ENCODE measurements around the gene TTL. TPM values are rescaled to one million over a fixed set of nuclear protein-coding genes. Genes with fewer than 3 reads are reported as not detected.
A peak's percentile ranks its signal among the peaks of the same experiment; 100 is the strongest.
"Not testable (repeated sequence)": the region's sequence is repeated elsewhere in the genome, so short reads cannot be mapped to it uniquely, and the experiment has no call there.

TTL gene
- total and polyA plus RNA-seq, 5 donors: 12.5 to 41.9 (median 38.7) TPM

DNA sequence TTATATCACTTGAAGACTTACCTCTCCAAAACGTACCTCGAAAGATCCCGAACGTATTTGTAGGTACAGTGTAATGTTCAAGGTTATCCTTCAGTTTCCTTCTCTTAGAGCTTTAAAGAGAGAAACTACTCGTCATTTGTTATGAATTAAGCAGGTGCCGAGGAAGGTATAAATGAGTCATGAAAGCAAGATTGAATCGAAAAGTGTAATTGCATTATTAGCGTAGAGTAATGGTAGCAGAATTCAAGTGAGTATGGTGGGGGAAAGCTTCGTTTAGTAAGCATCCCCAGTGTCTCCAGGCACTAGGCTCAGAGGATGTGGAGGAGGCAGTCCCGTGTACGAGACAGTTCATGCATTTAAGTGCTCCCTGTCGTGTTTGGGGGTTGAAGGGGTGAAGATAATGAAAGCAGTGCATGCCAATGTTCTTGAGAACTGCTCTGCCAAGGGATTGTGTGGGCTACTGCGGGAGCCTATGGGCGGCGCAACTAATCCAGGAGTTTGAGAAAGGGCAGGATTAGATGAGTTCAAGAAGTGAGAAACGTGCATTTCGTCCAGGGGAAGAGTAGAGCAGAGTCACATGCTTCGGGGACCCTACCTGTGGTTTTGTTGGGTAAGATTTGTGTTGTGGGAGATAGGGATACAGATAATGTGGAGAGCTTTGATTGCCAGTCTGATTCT, 61.2 kb downstream of the TTL start:
- H3K27me3 ChIP-seq (ENCODE audit: control insufficient read depth, insufficient read depth): no peaks in the 10 kb centered on the region
- intact Hi-C loops (cut with DNase I): no loop called here
- no peaks in the 10 kb centered on the region for H3K9me3 ChIP-seq (ENCODE audit: control insufficient read depth, low read length)
- peak overlapping the region; percentile 77 for H3K4me3 ChIP-seq (ENCODE audit: low read length)
- WGBS: 11% methylated on average over 18 of the region's 18 CpGs
- DNase-seq (no peak), ATAC-seq (no peak)
- no peak overlapping the region for H3K27ac ChIP-seq (ENCODE audit: low read length)
- peaks cover 2% of the 10 kb centered on the region for H3K4me1 ChIP-seq (ENCODE audit: control insufficient read depth, insufficient read depth, low read length)

DNA sequence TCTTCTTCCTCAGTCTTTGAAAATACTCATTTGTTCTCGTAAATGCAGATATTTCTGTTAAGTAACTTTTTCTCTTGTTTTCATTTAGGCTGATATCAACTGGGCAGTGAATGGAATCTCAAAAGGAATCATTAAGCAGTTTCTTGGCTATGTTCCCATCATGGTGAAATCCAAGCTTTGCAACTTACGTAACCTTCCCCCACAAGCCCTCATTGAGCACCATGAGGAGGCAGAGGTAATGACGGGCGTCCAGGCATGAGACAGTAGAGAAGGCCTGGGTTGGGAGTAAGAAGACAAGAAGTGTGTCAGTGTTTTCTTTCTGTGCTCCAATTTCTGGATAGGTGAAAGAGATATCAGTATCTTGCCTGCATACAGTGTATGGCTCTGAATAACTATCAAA, 65.4 kb downstream of the TTL start:
- H3K9me3 ChIP-seq (ENCODE audit: control insufficient read depth, low read length): no peaks in the 10 kb centered on the region
- peaks cover 2% of the 10 kb centered on the region for H3K4me1 ChIP-seq (ENCODE audit: control insufficient read depth, insufficient read depth, low read length)
- no peaks in the 10 kb centered on the region for H3K27me3 ChIP-seq (ENCODE audit: control insufficient read depth, insufficient read depth)
- intact Hi-C loops (cut with DNase I): no loop called here
- H3K27ac ChIP-seq (ENCODE audit: low read length): no peak overlapping the region
- no peak overlapping the region for H3K4me3 ChIP-seq (ENCODE audit: low read length)
- DNase-seq (no peak), ATAC-seq (no peak)
- WGBS: 84% methylated on average over 4 of the region's 4 CpGs

- H3K4me1 ChIP-seq (ENCODE audit: control insufficient read depth, insufficient read depth, low read length): no peaks in the 10 kb centered on the region
- H3K27me3 ChIP-seq (ENCODE audit: control insufficient read depth, insufficient read depth): no peaks in the 10 kb centered on the region
- WGBS: 94% methylated on average over 2 of the region's 2 CpGs
- intact Hi-C loops (cut with DNase I): no loop called here
- H3K4me3 ChIP-seq (ENCODE audit: low read length): no peak overlapping the region
- ATAC-seq (no peak), DNase-seq (no peak)
- no peak overlapping the region for H3K27ac ChIP-seq (ENCODE audit: low read length)
- no peaks in the 10 kb centered on the region for H3K9me3 ChIP-seq (ENCODE audit: control insufficient read depth, low read length)
Measured at GRCh38 chr2:112548980-112549379, 67.0 kb downstream of the TTL start.

DNA sequence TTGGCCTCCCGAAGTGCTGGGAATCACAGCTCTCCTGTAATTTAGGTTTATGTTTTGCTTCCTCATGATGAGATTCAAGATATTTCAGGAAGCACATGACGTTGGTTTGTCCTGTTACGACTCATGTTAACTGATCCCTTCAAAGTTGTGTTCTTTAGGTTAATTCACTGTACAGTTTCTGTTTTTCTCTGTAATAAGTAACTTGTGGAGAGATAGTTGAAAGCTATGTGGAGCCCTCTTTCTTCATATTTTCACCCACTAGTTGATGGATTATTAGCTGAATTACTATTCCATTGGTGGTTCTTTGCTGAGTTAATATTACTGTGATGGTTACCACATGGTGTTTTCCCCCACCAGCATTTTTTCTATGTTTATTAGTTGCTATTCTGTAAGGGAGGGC, 84.1 kb downstream of the TTL start:
- no peaks in the 10 kb centered on the region for H3K4me1 ChIP-seq (ENCODE audit: control insufficient read depth, insufficient read depth, low read length)
- WGBS: 82% methylated on average over 3 of the region's 3 CpGs
- DNase-seq (no peak), ATAC-seq (no peak)
- intact Hi-C loops (cut with DNase I): no loop called here
- H3K9me3 ChIP-seq (ENCODE audit: control insufficient read depth, low read length): no peaks in the 10 kb centered on the region
- H3K4me3 ChIP-seq (ENCODE audit: low read length): no peak overlapping the region
- H3K27ac ChIP-seq (ENCODE audit: low read length): no peak overlapping the region
- no peaks in the 10 kb centered on the region for H3K27me3 ChIP-seq (ENCODE audit: control insufficient read depth, insufficient read depth)

GRCh38 chr2:112566508-112566907, 84.6 kb downstream of the TTL start:
- 98% methylated on average over 5 of the region's 5 CpGs for WGBS
- H3K27ac ChIP-seq (ENCODE audit: low read length); H3K27me3 ChIP-seq (ENCODE audit: control insufficient read depth, insufficient read depth); H3K4me1 ChIP-seq (ENCODE audit: control insufficient read depth, insufficient read depth, low read length); H3K9me3 ChIP-seq (ENCODE audit: control insufficient read depth, low read length); H3K4me3 ChIP-seq (ENCODE audit: low read length); intact Hi-C loops (cut with DNase I); ATAC-seq; DNase-seq: not testable (repeated sequence)

DNA sequence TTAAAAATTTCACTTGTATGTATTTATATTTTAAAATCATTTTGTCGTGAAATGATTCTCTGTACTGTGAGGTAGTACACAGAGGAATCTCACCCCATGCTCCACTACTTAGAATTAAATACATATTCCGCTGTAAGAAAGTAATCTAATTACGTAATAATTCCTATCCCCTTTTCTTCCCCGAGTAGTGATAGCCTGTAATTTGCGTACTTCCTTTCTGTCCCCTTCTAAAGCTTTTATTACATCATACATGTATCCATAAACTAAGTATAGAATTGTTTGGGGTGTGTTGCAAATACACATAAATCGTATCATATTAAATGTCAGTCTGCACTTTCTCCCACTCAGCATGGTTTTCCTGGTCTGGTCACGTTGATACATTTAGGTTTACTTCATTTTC, 90.0 kb downstream of the TTL start:
- no peaks in the 10 kb centered on the region for H3K27me3 ChIP-seq (ENCODE audit: control insufficient read depth, insufficient read depth)
- H3K9me3 ChIP-seq (ENCODE audit: control insufficient read depth, low read length): no peaks in the 10 kb centered on the region
- ATAC-seq: no peak
- no peaks in the 10 kb centered on the region for H3K4me1 ChIP-seq (ENCODE audit: control insufficient read depth, insufficient read depth, low read length)
- no peak for DNase-seq
- H3K4me3 ChIP-seq (ENCODE audit: low read length): no peak overlapping the region
- WGBS: 83% methylated on average over 7 of the region's 7 CpGs
- H3K27ac ChIP-seq (ENCODE audit: low read length): no peak overlapping the region
- intact Hi-C loops (cut with DNase I): no loop called here

DNA sequence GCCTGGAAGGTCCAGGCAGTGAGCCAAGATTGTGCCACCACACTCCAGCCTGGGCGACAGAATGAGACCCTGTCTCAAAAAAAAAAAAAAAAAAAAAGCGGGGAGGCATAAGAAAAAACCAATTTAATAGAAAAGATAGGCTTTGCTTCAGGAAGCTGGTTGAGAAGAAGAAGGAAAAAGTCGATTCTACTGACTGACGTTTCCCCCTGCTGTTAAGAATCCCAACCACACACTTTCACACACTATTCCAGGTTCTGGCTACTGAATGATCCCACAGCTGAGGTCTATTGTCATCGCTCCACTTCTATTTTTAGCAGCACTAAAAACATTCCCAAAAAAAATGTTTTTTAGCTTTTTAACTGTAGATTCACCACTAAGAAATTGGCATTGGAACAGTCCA, 95.8 kb downstream of the TTL start:
- no peak overlapping the region for H3K4me3 ChIP-seq (ENCODE audit: low read length)
- H3K9me3 ChIP-seq (ENCODE audit: control insufficient read depth, low read length): no peaks in the 10 kb centered on the region
- H3K4me1 ChIP-seq (ENCODE audit: control insufficient read depth, insufficient read depth, low read length): no peaks in the 10 kb centered on the region
- no peak overlapping the region for H3K27ac ChIP-seq (ENCODE audit: low read length)
- intact Hi-C loops (cut with DNase I): no loop called here
- WGBS: 39% methylated on average over 5 of the region's 5 CpGs
- ATAC-seq: no peak
- DNase-seq: no peak
- H3K27me3 ChIP-seq (ENCODE audit: control insufficient read depth, insufficient read depth): no peaks in the 10 kb centered on the region

- no peak for DNase-seq
- no peak for ATAC-seq
- intact Hi-C loops (cut with DNase I): no loop called here
- H3K4me3 ChIP-seq (ENCODE audit: low read length): no peak overlapping the region
- no peaks in the 10 kb centered on the region for H3K4me1 ChIP-seq (ENCODE audit: control insufficient read depth, insufficient read depth, low read length)
- H3K27me3 ChIP-seq (ENCODE audit: control insufficient read depth, insufficient read depth): no peaks in the 10 kb centered on the region
- no peaks in the 10 kb centered on the region for H3K9me3 ChIP-seq (ENCODE audit: control insufficient read depth, low read length)
- no peak overlapping the region for H3K27ac ChIP-seq (ENCODE audit: low read length)
Measured at GRCh38 chr2:112579241-112579640, 97.3 kb downstream of the TTL start.

GRCh38 chr2:112580084-112580483, 98.1 kb downstream of the TTL start:
- WGBS: 92% methylated on average over 7 of the region's 7 CpGs
- DNase-seq (no peak), ATAC-seq (no peak)
- Histone ChIP-seq H3K27me3 (ENCODE audit: control insufficient read depth, insufficient read depth) (no peaks in the 10 kb centered on the region), H3K9me3 (ENCODE audit: control insufficient read depth, low read length) (no peaks in the 10 kb centered on the region), H3K27ac (ENCODE audit: low read length) (no peak overlapping the region), H3K4me1 (ENCODE audit: control insufficient read depth, insufficient read depth, low read length) (peaks cover under 1% of the 10 kb centered on the region), H3K4me3 (ENCODE audit: low read length) (no peak overlapping the region)
- intact Hi-C loops (cut with DNase I): loop anchor here in 1 of 4 donors (5.0 kb wide), 1 partner anchor 98 kb away; the partner anchor contains the start of gene TTL

GRCh38 chr2:112582314-112582746, 100.4 kb downstream of the TTL start:
- 39% methylated on average over 10 of the region's 10 CpGs for WGBS
- Histone ChIP-seq H3K4me1 (ENCODE audit: control insufficient read depth, insufficient read depth, low read length) (peaks cover 5% of the 10 kb centered on the region), H3K27ac (ENCODE audit: low read length) (no peak overlapping the region), H3K27me3 (ENCODE audit: control insufficient read depth, insufficient read depth) (no peaks in the 10 kb centered on the region), H3K4me3 (ENCODE audit: low read length) (no peak overlapping the region), H3K9me3 (ENCODE audit: control insufficient read depth, low read length) (no peaks in the 10 kb centered on the region)
- ATAC-seq (no peak), DNase-seq (no peak)
- intact Hi-C loops (cut with DNase I): loop anchor here in 1 of 4 donors (5.0 kb wide), 1 partner anchor 100 kb away; the partner anchor contains the start of gene TTL

DNA sequence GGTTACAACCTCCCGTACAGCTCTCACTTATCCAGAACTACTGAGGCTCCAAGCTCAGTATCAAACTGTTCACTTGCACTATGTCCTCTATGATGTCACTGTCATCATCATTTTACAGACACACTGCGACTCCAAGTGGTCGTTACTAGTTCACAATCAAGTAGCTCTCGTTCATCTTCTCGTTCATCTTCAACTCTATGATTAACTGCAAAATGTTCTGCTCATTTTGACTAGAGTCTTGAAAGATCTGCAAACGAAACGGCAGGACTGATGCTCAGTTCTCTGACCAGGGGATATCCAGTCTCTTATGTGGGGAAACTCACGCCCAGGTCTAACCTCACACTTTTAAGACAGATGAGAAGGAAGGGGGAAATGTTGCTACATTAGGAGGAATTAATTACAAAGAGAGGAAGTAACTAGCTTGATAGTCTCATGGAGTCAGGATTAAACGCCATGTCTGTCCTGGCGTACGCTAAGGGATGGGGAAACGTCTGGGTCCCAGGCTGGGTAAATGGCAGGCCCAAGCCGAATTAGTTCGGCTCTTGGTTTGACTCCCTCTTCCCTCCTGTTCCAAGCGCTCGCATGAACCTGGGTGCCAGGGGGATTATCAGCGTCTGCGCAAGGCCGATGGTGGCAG, 101.7 kb downstream of the TTL start:
- peak overlapping the region; percentile 85 for H3K4me3 ChIP-seq (ENCODE audit: low read length)
- 33% methylated on average over 19 of the region's 19 CpGs for WGBS
- H3K4me1 ChIP-seq (ENCODE audit: control insufficient read depth, insufficient read depth, low read length): peaks cover 7% of the 10 kb centered on the region
- ATAC-seq: peak in 1 of 2 donors; percentile 3
- H3K27me3 ChIP-seq (ENCODE audit: control insufficient read depth, insufficient read depth): no peaks in the 10 kb centered on the region
- H3K27ac ChIP-seq (ENCODE audit: low read length): peak overlapping the region; percentile 83
- H3K9me3 ChIP-seq (ENCODE audit: control insufficient read depth, low read length): no peaks in the 10 kb centered on the region
- no peak for DNase-seq
- intact Hi-C loops (cut with DNase I): loop anchor here in 1 of 4 donors (5.0 kb wide), 1 partner anchor 101 kb away; the partner anchor contains the start of gene TTL
